ENCODE data around the gene TBCD.

GRCh38 chr17:82881900-82882714 is 130.2 kb downstream of the TBCD start:
- no peak for TF ChIP-seq RAD21 (conservative IDR thresholded peaks at IDR 0.05 in 1 of 2, IDR thresholded peaks at IDR 0.05 in 1 of 2)
- TF ChIP-seq, protein P1, sequence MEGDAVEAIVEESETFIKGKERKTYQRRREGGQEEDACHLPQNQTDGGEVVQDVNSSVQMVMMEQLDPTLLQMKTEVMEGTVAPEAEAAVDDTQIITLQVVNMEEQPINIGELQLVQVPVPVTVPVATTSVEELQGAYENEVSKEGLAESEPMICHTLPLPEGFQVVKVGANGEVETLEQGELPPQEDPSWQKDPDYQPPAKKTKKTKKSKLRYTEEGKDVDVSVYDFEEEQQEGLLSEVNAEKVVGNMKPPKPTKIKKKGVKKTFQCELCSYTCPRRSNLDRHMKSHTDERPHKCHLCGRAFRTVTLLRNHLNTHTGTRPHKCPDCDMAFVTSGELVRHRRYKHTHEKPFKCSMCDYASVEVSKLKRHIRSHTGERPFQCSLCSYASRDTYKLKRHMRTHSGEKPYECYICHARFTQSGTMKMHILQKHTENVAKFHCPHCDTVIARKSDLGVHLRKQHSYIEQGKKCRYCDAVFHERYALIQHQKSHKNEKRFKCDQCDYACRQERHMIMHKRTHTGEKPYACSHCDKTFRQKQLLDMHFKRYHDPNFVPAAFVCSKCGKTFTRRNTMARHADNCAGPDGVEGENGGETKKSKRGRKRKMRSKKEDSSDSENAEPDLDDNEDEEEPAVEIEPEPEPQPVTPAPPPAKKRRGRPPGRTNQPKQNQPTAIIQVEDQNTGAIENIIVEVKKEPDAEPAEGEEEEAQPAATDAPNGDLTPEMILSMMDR (IDR thresholded peaks at IDR 0.05) = no peak
- TF ChIP-seq POLR2A (IDR thresholded peaks at IDR 0.05; ENCODE audit: low read length) = no peak
- no peak for TF ChIP-seq TFCP2L1 (CRISPR knock-in tag; IDR thresholded peaks at IDR 0.05)
- no peak for TF ChIP-seq SMC3 (IDR thresholded peaks at IDR 0.05)
- TF ChIP-seq MYC (IDR thresholded peaks at IDR 0.05; ENCODE audit: borderline replicate concordance, low read length) = no peak
- TF ChIP-seq MAX (IDR thresholded peaks at IDR 0.05) = no peak
